ENCODE measurements around the gene RHOBTB1.
"Not testable (repeated sequence)": the region's sequence is repeated elsewhere in the genome, so short reads cannot be mapped to it uniquely, and the experiment has no call there.

Gene RHOBTB1, protein sequence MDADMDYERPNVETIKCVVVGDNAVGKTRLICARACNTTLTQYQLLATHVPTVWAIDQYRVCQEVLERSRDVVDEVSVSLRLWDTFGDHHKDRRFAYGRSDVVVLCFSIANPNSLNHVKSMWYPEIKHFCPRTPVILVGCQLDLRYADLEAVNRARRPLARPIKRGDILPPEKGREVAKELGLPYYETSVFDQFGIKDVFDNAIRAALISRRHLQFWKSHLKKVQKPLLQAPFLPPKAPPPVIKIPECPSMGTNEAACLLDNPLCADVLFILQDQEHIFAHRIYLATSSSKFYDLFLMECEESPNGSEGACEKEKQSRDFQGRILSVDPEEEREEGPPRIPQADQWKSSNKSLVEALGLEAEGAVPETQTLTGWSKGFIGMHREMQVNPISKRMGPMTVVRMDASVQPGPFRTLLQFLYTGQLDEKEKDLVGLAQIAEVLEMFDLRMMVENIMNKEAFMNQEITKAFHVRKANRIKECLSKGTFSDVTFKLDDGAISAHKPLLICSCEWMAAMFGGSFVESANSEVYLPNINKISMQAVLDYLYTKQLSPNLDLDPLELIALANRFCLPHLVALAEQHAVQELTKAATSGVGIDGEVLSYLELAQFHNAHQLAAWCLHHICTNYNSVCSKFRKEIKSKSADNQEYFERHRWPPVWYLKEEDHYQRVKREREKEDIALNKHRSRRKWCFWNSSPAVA

DNA sequence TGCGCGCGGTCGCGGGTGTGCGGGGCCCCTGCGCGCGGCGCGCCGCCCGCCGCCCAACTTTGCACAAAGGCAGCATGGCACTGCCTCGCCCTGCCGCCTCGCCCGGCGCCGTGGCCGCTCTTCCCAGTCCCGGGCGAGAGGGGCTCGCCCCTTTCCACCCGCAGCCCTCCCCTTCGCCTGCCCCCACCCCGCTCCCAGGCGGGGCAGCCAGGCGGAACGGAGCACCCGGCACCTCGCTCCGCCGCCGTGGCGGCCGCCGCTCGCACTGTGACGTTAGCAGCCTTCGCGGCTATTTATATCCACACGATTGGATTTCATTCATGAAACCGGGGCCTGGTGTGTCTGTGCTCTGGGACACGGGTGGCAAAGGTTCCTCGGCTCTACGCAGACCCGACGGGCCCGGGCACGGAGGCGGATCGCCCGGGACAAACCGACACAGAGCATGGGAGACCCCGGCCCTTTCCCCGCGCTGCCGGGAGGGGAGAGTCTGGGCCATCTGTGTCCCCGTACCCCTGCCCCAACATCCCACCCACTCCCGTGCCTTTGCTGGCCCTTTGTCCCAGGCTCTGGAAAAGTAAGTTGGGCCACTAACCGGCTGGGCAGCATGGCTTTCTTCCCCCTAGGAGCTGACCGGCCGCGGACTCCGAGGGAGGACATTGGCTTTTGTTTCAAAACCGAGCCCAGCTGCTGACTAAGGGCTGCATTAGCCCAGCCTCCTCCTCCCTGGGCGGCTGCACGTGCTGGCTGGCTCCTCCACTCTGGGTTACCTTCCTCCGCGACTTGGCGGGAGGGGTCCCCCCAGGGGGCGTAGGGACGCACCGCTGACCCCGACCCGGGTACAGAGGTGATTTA lies at the start of gene RHOBTB1:
TSS of gene RHOBTB1 (minus strand) at position 128 of the 852 bp plus-strand sequence. CDS start 32,643 bp downstream, outside the sequence.
- no peak for DNase-seq

DNA sequence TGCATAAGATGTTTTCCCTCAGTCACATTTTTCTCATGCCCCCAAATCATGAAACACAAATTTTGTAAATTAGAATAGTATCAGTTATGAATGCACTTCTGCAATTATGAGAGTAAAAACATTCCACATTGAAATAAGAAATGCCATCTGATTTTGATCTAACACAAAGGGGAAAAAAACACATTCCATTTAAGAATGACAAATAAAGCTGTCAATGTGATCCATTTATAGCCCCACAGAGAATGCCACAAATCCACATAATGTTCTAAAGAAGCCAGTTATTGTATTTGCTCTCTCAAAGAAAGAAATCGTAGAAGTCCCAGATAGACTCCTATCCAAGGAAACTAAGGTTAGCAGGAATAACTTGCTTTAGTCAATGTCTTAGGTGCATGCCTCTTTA lies 48.7 kb upstream of the RHOBTB1 start:
- DNase-seq = no peak

DNA sequence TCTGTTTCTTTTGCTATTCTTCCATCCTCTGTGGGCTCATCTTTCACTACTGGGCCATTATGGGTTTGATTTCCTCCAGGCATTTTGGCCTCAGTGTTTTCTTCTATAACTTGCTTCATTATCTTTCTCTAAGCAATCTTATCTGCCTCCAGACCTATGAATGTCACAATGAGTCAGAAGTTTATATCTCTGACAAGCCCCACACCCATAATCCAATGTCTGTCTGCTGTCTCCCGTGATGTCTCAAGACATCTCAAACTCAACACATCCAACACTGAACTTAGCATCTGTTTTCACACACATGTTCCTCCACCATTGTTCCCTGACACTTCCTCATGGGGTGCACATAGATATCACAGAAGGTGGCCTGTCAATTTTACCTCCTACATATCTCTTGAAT lies 46.7 kb upstream of the RHOBTB1 start:
- DNase-seq = no peak

DNA sequence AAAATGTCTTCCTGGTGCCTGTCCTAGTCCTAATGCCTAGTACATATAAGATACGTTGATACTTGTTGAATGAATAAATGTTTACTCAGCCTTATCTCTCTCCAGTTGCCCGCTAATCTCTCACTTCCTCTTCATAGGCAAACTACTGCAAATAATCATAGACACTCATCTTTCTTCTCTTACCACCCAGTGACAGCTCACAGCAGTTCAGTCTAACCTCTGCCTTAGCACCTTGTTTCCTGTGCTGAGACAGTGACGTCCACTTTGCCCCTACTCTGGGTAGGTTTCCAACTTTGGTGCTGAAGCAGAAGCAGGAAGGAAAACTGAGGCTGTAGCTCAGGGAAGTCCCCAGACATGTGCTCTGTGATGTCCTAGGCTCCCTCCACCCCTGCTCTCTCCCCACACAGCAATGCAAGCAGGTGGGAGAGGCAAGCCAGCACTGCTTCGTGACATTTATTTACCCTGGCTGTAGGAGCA lies 45.5 kb upstream of the RHOBTB1 start:
- no peak for DNase-seq

DNA sequence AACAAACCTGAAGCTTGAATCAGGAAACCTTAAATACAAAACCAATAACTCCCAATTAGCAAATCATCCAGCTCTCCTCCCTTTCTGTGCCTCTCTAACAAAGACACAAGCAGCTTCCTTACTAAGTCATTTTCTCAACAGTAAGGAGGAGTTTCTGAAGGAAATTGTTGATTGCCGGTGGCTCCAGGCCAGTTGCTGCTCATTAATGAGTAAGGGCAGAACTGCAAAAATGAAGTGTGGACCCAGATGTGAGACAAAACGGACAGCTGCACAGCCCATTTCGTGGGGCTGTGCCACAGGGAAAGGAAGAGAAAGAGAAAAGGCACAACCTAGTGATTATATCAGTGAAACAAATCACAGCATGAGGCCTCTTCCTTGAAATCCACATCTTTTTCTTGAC lies 42.8 kb upstream of the RHOBTB1 start:
- no peak for DNase-seq

DNA sequence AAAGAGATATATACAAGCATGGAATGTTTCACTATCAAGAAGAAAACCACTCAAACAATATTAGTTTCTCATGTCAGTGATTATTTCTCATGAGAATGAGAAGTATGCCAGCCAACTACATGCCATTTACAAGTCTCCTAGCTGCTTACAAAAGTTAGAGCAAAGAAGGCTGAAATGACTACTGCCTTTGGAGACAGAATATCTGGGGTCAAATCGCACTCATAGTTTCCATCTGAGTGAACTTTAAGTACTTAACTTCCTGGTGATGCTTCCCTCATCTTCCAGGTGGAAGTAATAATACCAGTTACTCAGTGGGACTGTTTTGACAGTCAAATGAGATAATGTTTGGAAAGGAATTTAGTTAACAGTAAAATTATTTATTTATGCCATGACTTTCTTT lies 42.0 kb upstream of the RHOBTB1 start:
- DNase-seq = no peak

DNA sequence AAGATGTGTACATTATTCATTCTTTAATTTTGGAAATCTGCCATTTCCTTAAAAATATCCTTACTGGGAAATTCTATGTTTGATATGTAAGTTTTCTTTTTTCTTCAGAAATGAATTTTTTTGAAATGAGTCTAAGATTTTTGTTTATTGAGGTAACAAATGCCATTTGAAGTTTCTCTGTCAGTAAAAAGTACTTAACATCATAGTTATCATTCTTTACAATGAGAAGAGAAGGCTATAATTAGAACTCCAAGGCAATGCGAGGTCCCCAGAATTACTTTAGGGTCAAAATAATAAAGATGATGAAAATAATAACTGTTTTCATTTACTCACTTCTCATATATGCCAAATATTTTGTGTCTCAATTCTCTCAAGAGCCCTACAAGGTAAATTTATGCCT lies 37.0 kb upstream of the RHOBTB1 start:
- DNase-seq = no peak

DNA sequence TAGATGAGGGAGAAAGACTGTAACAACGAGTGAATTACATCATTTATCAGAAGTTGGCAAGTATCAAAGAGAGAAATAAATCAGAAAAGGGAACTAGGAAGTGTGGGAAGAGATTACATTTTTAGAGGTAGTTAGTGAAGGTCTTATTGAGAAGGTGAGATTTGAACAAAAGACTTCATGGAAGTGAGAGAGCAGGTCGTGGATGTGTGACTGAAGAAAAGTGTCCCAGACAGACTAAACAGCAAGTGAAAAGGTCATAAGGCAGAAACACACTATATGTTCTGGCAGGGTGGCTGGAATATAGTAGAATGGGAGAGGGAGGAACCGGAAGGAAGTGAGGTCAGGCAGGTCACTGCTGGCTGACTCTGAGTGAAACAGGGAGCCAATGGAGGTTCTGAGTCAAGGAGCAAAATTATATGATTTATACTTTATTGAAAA lies 35.7 kb upstream of the RHOBTB1 start:
- no peak for DNase-seq

DNA sequence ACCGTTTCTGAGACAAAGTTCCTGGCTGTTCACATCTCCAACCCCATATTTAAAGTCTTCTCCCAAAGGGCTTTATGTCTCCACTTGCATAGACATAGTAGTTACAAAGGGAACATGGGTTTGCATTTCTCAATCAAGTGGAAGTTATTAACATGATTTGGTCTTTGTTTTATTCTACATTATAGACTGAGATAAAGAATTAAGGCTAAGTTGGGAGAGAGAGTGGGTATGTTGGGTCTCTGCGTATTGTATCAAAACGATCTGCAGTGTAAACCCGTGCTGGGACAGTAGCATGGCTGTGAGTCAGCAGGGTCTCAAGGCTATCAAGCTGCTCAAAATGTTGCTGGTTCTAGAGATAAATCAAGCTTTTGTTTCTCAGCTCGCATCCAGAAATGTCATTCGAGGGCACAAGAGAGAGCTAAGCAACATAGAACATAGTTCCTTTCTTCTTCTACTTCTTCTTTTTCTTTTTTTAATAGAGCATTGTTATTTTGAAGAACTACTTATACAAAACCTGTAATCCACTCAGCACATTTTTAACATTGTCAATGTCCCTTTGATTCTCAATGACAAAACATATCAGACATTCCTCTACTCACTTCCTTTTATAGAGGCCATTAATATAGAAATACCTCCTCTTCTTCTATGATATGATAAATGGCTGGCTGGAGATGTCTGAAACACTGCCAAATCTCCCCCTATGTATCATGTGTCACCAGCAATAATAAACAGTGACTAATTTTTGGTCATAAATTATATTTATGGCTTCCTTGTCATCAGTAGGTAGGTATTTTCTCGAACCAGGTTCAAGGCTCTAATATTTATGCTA lies 34.5 kb upstream of the RHOBTB1 start:
- DNase-seq = no peak

DNA sequence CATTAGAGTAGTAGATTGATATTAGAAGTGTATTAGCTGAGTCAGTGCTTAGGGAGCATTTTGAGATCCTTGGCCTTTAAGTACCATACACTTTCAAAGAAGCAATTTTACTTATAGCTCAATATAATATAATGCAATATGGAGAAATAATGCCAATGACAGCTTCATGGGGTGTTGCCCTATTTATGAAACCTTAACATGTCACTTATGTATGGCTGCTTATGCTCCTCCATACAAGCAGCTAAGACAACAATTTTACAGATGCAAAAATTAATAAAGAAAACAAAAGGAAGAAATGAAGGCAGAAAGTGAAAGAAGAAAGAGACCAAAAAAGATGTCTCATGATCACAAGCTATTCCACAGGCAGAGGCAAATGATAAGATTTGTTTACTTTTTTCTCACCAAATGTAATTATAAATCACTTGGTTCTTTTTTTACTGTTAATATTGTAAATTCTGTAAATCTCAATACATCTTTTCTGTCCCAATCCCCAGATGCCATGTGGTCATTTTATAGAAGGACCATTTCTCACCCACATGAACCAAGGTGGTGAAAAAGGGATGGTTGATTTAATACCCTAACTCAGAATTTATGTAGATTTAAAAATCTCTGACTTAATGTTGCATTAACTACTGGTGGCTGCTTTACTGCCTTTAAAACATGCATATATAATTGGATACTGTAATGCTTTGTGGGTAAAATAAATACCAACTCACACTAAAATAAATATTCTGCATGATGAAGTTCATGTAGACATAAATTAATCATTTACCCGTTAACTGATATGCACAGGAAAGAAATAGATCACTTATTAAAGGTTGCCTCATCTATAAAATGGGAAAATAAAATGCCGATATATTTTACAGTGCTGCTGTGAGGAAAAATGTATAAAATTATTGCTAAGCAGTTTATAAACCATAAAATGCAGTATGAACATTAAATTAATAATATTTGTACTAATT lies 33.5 kb upstream of the RHOBTB1 start:
- DNase-seq = no peak

DNA sequence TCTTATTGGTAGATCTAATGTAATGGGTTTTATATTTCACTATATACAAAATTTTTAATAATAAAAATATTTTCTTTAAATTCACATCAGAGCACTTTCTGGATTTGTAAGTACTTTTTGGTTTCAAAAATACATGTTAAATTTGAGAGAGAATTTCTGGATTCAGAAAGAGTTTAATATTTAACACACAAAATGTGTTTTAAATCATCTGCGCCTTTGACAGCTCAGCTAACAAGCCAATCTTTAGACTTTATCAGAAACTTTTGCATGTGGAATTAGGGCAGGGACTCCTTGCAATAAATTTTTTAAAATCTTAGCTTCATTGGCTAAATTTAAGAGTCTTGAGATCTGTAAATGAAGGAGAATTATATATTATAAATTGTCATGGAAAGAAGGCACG lies 32.7 kb upstream of the RHOBTB1 start:
- no peak for DNase-seq

DNA sequence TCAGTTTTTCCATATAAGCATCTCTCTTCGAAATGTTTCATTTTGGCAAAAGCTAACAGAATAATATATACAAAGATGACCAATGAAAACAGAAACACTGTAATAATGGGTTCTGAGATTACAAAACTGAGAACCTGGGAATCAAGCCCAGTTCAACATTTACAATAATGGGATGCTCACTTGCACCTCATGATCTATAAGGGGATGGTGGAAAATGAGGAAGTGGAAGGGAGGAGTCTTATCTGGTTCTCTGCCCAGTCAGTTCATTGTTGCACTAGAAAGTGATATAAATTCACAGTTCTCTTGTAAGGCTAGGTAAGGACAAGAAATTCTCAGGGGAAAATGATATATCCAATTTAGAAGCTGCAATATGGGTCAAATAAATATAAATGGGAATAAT lies 31.7 kb upstream of the RHOBTB1 start:
- no peak for DNase-seq

DNA sequence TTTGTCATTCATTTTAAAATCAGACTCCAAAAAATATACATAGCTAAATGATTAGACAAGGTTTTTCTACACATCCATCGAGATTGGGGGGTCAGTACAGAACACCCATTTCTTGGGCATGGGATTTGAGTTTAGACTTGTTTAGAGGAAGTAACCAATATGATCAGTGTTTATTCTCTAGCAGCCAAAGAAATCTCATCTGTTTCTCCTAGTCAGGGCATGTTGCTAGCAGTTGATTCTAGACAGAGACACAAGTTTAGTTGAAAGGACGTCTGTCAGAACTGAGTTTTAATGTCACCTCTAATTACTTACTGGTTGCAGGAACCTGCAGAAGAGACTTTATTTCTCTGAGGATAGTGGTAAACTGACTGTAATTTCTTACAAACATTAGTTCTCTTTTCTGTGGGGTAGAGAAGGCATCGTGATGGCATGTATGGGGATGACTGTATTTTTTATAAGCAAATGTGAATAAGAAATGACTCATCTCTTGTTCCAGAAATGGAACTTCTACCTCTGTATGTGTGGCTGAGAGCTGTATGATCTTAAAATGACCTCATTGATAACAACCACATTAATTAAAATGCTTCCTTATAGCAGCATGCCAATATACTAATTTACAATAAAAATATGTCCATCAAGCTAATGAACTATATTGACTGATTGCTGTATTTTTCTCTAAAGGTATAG lies 30.6 kb upstream of the RHOBTB1 start:
- no peak for DNase-seq

DNA sequence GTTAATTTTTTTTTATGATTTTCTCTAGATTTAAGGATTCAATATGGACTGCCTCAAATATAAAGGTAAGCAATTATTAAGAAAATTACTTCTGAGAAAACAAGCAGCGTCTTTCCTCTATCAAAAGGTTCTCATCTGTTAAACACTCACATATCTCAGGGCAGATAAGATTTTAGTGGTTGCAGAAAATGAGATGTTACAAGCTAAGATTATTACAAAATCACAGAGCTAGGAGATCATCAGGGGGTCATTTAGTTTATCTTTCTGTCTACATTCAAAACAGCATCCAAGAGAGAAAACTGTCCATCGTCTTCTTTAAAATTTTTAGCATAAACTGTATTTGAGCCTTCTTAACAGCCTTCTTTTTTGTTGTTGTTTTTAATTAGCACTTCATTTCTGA lies 29.1 kb upstream of the RHOBTB1 start:
- no peak for DNase-seq

DNA sequence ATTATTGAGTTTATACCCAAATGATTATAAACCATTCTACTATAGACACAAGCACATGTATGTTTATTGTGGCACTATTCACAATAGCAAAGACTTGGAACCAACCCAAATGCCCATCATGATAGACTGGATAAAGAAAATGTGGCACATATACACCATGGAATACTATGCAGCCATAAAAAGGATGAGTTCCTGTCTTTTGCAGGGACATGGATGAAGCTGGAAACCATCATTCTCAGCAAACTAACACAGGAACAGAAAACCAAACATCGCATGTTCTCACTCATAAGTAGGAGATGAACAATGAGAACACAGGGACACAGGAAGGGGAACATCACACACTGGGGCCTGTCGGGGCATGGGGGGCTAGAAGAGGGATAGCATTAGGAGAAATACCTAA lies 28.2 kb upstream of the RHOBTB1 start:
- DNase-seq = not testable (repeated sequence)

DNA sequence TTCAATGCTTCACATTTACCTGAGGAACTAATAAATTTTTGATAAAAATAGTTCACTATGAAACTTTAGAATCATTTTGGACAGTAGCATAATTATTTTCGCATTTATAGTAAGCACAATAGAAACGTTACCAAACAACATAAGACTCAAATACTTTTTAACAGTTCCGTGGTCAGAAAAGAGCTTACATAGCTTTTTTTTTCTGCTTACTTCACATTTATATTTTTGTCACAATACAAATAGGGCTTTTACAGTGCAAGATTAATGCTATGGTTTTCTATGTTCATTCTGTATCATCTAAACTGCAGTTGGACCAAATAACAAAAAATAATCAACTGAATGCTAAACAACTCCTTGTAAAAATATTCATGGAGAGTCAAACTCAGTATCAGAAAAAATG lies 26.5 kb upstream of the RHOBTB1 start:
- no peak for DNase-seq

DNA sequence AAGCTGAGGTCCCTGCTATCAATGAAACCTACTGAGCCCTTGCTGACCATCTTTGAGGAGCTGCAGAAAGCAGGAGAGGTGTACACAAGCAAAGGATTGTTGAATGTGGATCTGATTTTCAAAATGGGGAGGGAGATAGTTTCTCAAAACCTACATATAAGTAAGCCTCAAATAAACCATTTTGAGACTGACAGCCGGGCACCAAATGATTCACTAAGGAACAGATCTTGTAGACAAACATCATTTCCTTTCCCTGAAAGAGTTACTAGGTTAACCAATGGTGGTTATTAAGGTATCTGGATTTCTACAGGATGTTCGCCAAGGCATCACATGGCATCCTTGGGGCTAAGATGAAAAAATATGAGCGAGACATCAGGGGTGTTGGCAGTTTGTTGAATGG lies 24.5 kb upstream of the RHOBTB1 start:
- no peak for DNase-seq

DNA sequence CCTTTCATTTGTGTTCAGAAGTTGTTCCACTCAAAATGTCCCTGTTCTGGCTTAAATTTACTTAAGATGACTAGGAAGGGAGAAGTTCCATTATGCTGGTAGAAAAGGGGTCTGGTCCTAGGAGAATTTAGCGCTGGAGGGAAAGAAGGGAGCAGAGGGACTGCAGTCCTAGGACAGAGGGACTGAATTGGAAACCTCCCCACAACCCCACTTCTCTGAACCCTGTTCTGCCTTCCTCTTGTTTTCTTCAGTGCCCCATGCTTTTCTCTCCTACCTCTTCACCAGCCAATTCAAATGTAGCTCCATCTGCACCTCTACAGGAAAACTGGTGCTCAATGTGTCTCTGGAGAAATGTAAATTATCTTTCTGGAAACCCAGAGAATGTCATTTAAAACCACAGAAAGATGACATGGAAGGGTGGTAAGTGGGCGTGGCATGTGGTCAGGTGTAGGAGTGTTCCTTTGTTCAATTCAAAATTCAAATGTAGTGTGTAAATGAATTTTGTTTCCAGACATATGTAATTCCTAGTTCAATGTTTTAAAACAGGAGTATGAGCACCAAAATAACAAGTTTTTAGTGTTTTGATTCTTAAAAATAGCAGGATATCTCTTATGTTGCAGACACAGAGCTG lies 24.0 kb upstream of the RHOBTB1 start:
- no peak for DNase-seq

DNA sequence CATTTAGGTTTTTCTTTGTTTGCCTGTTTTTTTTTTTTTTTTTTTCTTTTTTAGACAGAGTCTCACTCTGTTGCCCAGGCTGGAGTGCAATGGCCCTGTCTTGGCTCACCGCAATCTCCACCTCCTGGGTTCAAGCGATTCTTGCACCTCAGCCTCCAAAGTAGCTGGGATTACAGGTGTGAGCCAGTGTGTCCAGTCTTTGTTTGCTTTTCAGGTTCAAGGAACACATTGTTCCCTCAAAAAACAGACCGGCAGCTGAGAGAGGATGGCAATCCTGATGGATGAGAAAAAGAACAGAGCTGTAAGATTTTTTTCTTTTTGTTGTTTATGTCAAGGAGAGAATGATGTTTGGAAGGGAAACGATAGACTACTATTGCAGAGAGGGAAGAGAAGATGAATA lies 23.3 kb upstream of the RHOBTB1 start:
- DNase-seq = no peak

DNA sequence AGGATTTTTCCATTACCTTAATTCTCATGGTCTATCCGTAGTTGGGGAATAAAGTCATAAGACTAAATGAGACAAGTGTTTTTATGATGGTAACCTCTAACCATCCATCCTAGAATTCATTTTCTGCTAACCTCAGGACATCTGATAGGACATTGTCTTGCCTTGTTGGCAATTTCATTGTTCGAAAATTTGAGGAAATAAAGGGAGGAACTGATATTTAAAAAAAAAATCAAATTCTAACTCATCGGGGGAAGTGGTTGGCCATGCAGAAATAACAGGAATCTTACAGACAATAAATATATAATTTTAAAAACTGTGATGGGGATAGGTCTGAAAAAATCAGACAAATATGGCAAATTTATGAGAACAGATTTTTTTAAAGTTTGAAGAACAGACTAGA lies 21.7 kb upstream of the RHOBTB1 start:
- no peak for DNase-seq

Measured in activated T-cell treated with anti-CD3 and anti-CD28 coated beads for 4 hours (primary cell).